CD4-positive, alpha-beta T cell treated with Interleukin-12 subunit alpha and Interleukin-12 subunit beta, for 1 hour (primary cell): Measurements from ENCODE around the gene YJEFN3.
A peak's percentile ranks its signal among the peaks of the same experiment; 100 is the strongest.

Source experiments
- DNase-seq: peaks from one replicate; pipeline ENCODE4 v3.0.0-alpha.2; 2020

The YJEFN3 gene, protein sequence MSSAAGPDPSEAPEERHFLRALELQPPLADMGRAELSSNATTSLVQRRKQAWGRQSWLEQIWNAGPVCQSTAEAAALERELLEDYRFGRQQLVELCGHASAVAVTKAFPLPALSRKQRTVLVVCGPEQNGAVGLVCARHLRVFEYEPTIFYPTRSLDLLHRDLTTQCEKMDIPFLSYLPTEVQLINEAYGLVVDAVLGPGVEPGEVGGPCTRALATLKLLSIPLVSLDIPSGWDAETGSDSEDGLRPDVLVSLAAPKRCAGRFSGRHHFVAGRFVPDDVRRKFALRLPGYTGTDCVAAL

DNA sequence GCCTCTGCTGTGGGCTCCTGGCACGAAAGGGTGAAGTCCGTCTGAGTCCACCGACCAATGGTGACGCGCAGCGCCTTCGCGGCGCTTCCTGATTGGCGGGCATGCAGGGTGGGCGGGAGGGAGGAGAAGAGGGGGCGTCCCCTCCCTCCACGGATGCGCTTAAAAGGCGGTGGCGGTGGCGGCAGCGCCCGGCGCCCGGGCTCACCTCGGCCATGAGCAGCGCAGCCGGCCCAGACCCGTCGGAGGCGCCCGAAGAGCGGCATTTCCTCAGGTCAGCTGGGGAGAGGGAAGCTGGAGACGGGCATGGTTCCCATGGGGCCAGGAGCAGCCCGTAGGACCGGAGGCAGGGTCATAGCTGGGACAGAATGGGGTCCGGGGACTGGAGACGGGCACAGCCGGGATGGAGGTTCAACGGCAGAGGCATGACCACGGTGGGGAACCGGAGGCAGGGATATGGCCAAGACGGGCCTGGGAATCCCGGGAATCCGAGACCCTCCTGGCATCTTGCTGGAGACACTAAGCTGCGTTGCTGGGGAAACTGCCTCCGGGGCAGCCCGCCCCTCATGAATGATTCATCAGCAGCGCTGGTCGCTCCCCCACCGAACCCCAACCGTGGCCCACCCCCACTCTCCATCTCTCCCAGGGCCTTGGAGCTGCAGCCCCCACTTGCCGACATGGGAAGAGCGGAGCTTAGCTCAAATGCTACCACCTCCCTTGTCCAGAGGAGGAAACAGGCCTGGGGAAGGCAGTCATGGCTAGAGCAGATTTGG, at the start of gene YJEFN3:
Gene YJEFN3 (plus strand): TSS at position 191 of the 770 bp plus-strand sequence. CDS start 22 bp downstream, at position 213.
- no peak for DNase-seq

- DNase-seq: no peak
Observed at GRCh38 chr19:19480688-19481087, 48.0 kb upstream of the YJEFN3 start.

GRCh38 chr19:19482809-19483596, 45.7 kb upstream of the YJEFN3 start:
- no peak for DNase-seq

- DNase-seq: no peak
Observed at GRCh38 chr19:19485161-19485997, 43.3 kb upstream of the YJEFN3 start.

DNA sequence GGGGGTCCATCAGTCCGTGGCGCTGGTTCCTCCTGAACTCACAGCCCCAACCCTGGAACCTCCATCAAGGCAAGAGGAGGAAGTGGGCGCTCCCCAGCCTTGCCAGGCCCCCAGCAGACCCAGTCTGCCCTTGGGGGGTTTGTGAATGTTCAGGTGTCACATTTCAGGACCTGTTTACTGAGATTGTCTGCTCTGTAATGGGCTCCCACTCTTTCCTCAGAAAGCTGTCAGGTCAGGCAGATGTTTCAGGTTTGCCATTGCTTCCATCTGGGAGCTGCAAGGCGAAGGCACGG, 42.8 kb upstream of the YJEFN3 start:
- no peak for DNase-seq

GRCh38 chr19:19486343-19487076, 42.2 kb upstream of the YJEFN3 start:
- DNase-seq: no peak

DNA sequence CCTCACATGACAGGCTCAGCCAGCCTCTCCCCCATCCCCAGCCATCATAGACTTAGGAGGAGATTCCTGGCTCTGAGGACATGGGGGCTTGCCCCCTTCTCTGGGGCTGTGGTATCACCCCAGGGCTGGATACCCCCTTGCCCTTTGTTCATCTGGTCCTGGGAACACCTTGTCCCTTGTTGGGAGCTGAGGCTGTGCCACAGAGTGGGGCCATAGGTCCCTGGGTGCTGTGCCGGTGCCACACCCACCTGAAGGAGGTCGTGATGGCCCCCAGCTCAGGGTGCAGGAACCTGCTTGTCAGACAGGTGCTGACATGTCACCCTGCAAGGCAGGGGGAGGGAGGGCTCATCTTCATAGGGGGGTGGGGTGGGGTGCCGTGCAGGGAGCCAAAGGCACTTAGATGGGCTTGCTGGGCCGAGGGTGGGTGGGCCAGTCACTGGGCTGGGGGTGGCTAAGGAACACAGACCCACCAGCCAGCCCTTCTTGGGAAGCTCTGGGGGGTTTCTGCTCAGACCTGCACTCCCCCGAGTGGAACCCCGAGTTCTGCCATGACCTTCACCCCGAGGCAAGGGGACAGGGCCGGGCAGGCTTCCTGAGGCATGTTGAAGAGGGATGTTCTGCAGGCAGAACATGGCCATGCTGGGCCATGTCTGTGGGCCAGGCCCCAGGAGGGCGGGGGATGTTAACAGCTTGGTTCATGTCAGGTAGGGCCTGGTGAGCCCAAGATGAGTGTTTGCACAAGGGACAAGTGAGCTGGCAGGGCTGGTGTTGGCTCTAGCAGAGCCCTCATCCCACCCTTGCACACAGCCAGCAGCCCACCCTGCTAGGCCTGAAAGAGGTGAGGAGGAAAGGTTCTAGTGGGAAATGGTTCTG, 41.4 kb upstream of the YJEFN3 start:
- DNase-seq: no peak

DNA sequence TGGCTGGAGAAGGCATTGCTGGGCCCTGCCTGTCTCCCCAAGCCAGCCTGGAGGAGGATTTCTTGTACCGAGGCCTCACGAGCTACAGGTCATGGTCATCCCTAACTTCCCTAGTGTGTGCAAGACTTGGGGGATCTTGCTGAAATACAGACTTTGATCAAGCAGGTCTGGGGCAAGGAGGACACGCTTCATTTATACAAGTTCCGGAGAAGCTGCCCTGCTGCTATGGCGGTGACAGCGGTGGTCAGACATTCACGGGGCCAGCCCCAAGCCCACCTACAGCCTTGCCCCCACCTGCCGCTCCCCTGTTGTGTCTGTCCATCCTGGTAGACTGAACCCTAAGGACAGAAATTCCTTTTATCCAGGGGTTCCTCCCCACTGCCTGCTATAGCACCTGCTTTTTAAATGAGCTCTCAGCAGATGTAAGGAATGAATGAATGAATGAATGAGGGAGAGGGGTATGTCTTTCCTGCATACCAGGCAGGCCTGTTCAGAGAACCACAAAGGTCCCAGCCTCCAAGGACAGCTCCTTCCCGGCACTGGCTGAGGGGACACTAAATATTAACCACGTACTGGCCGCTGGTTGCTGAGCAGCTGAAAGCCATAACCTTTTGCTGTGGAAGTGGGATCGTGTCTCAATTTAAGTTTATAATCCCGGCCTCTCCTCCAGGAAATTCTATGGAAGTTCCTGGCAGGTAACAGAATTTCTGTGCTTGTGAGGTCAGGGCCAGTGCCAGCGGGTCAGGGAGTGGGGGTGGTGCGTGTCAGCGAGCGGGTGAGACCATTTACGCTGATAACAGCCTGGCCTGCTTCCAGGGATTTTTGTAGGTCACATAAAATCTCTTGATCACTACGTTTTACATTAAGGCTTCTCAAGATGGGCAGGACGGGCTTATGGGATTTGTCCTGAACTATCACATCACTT, 40.5 kb upstream of the YJEFN3 start:
- no peak for DNase-seq

- DNase-seq: peak; percentile 96
Observed at GRCh38 chr19:19488875-19489690, 39.6 kb upstream of the YJEFN3 start.

DNA sequence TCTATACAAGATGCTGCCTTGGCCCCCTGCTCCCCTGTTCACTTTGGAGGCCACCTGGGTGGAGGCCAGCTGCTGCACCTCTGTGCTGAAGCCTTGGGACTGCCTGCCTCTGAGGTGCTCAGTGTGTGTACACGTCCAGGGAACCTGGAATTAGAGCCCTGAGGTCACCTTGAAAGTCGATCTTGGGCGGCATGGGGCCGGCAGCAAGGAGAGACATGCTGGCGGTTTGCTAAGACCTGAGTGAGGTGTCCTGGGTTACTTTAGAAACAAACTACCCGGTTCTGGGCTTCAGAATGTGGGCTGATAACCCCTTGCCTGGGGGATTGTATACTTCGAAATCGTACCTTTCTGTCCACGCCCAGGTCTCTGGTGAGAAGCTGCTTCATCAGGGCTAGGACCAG, 38.9 kb upstream of the YJEFN3 start:
- no peak for DNase-seq

- peak; percentile 89 for DNase-seq
Observed at GRCh38 chr19:19490214-19490968, 38.3 kb upstream of the YJEFN3 start.

- no peak for DNase-seq
Observed at GRCh38 chr19:19491321-19492025, 37.2 kb upstream of the YJEFN3 start.

DNA sequence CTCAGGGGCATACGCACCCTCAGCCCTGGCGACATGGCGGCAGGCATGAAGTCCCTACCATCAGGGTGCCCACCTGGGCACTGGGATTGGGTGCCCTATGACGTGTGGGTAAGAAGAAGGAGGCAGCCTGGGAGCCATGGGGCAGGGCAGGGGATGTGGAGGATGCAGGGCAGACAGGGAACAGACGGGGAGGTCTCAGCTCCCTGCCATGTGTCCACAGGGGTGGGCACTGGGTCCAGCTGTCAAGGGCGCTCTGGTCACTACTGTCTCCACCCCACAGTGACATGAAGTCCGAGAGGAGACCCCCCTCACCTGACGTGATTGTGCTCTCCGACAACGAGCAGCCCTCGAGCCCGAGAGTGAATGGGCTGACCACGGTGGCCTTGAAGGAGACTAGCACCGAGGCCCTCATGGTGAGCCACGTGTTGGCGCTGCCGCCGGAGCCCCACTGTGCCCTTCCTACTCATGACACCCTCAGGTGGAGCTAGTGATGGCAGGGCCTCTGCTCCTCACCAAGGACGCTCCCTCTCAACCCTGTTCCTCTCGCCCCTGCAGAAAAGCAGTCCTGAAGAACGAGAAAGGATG, 36.6 kb upstream of the YJEFN3 start:
- DNase-seq: no peak

GRCh38 chr19:19493841-19494546, 34.7 kb upstream of the YJEFN3 start:
- DNase-seq: no peak

DNA sequence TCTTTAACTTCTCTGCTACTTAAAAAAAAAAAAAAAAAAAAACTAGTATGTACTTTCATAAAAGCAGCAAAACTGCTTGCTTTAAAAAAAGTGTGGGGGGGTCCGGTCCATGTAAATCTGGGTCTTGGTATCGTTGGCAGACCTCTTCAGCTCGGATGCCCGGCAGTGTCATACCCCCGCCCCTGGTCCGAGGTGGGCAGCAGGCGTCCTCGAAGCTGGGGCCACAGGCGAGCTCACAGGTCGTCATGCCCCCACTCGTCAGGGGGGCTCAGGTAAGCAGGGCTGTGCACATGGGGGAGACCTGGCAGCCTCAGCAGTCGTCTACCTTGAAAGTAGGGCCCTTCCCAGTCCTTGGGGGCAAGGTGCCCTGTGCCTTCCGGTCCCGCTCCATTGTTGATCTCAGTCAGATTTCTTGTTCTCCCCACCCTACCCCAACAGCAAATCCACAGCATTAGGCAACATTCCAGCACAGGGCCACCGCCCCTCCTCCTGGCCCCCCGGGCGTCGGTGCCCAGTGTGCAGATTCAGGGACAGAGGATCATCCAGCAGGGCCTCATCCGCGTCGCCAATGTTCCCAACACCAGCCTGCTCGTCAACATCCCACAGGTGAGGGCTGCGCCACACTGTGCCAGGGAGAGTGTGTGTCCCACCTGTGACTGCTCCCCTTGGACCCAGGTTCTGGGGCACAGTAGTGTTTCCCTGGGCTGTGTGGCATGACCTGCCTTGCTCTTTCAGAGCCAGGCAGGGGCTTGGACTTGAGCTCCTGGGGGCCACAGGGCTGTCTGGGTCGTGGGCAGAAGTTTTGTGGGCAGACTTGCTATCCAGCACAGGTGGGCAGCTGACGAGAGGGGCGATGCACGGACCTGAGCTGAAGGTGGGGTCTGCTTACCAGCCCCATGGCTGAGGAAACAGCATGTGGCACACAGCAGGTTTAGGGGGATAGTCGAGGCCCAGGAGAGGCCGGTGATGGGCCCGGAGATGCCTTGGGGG, 32.8 kb upstream of the YJEFN3 start:
- no peak for DNase-seq
